GM21528 (cell line): ENCODE measurements around the gene GPAM.
A peak's percentile ranks its signal among the peaks of the same experiment; 100 is the strongest.
"Not testable (repeated sequence)": the region's sequence is repeated elsewhere in the genome, so short reads cannot be mapped to it uniquely, and the experiment has no call there.

Experiments
- ATAC-seq: cut with Tn5 transposase; IDR thresholded peaks from one replicate; pipeline ENCODE4 v1.9.1; 2021; ENCODE audit warnings: mild to moderate bottlenecking, moderate library complexity; ENCODE audit not compliant: unreplicated experiment, low FRiP score

Gene GPAM

GRCh38 chr10:112183329-112184051 is at the start of gene GPAM:
GPAM (minus strand) TSS chr10:112183765; CDS start chr10:112181784, 1,981 bp downstream.
- peak; percentile 98 for ATAC-seq

GRCh38 chr10:112232670-112233069 is 49.1 kb upstream of the GPAM start:
- no peak for ATAC-seq

GRCh38 chr10:112231602-112232400 is 48.2 kb upstream of the GPAM start:
- no peak for ATAC-seq

GRCh38 chr10:112230325-112230988 is 46.9 kb upstream of the GPAM start:
- ATAC-seq, result no peak

- ATAC-seq, result no peak
Observed at GRCh38 chr10:112229901-112230300, 46.3 kb upstream of the GPAM start.

- ATAC-seq, result no peak
Observed at GRCh38 chr10:112229096-112229495, 45.5 kb upstream of the GPAM start.

GRCh38 chr10:112228366-112229088 is 45.0 kb upstream of the GPAM start:
- not testable (repeated sequence) for ATAC-seq

GRCh38 chr10:112227331-112227987 is 43.9 kb upstream of the GPAM start:
- no peak for ATAC-seq

- ATAC-seq, result no peak
Observed at GRCh38 chr10:112226439-112227248, 43.1 kb upstream of the GPAM start.

- no peak for ATAC-seq
Observed at GRCh38 chr10:112225771-112226438, 42.3 kb upstream of the GPAM start.

- no peak for ATAC-seq
Observed at GRCh38 chr10:112224933-112225529, 41.5 kb upstream of the GPAM start.

- ATAC-seq, result no peak
Observed at GRCh38 chr10:112223725-112224124, 40.2 kb upstream of the GPAM start.

GRCh38 chr10:112222799-112223198 is 39.2 kb upstream of the GPAM start:
- no peak for ATAC-seq

GRCh38 chr10:112221545-112221944 is 38.0 kb upstream of the GPAM start:
- no peak for ATAC-seq

- no peak for ATAC-seq
Observed at GRCh38 chr10:112218960-112219359, 35.4 kb upstream of the GPAM start.

GRCh38 chr10:112218036-112218390 is 34.4 kb upstream of the GPAM start:
- no peak for ATAC-seq

- no peak for ATAC-seq
Observed at GRCh38 chr10:112217386-112218035, 33.9 kb upstream of the GPAM start.

GRCh38 chr10:112216966-112217365 is 33.4 kb upstream of the GPAM start:
- no peak for ATAC-seq
